SK-N-SH (cell line): ENCODE data around the gene CEBPG. TPM values are rescaled to one million over a fixed set of nuclear protein-coding genes. Genes with fewer than 3 reads are reported as not detected.

ENCODE experiments used
- CTCF ChIA-PET: fragments of 300-600, 350-600 bp; formaldehyde crosslinking; extraction: SDS; loops from one replicate; lab custom pipeline; 2021; lab: Yijun Ruan, JAX
- POLR2A ChIA-PET: fragments of 350-600 bp; sonication (Branson Sonifier 250); formaldehyde crosslinking; extraction: SDS; loops from one replicate; lab custom pipeline; 2020; ENCODE audit warnings: antibody characterized with exemption, inconsistent platforms; lab: Yijun Ruan, JAX
- DNase-seq: peaks from one replicate; pipeline ENCODE4 v3.0.0; 2012
- H2AFZ ChIP-seq: fragments of 200-600 bp; sonication (generic); 2 replicates; pipeline ENCODE4 v1.8.1; 2016; ENCODE audit warnings: antibody characterized with exemption, mild to moderate bottlenecking, low read depth
- H3F3A ChIP-seq: fragments of 200-600 bp; sonication (generic); replicated peaks from 2 replicates; pipeline ENCODE3; 2016; ENCODE audit warnings: antibody characterized with exemption, mild to moderate bottlenecking; ENCODE audit not compliant: insufficient read depth
- H3K27ac ChIP-seq, 2 experiments: fragments of 200-500 bp in 1 of 2; fragments of 200-600 bp in 1 of 2; sonication (Bioruptor generic) in 1 of 2; sonication (generic), shearing (Covaris generic) in 1 of 2; 2 replicates each; pipeline versions ENCODE4 v1.5.1 to v1.6.1; 2014 to 2016; ENCODE audit warnings: low read depth in 2 of 2, inconsistent platforms in 1 of 2, low read length in 1 of 2, mild to moderate bottlenecking in 1 of 2, mixed read lengths in 1 of 2
- H3K27me3 ChIP-seq: fragments of 200-600 bp; sonication (generic), shearing (Covaris generic); 2 replicates; pipeline ENCODE4 v1.6.1; 2016; ENCODE audit warnings: mixed run types; ENCODE audit not compliant: insufficient read depth
- H3K36me3 ChIP-seq, 2 experiments: fragments of 200-500 bp in 1 of 2; fragments of 200-600 bp in 1 of 2; sonication (Bioruptor generic) in 1 of 2; sonication (generic) in 1 of 2; replicated peaks in 1 of 2; 2 replicates each; pipeline versions ENCODE3 to v1.5.1; 2014 to 2016; ENCODE audit warnings: low read length in 1 of 2, mild to moderate bottlenecking in 1 of 2; ENCODE audit not compliant: insufficient read depth in 2 of 2, control insufficient read depth in 1 of 2
- H3K4me1 ChIP-seq, 2 experiments: fragments of 200-500 bp in 1 of 2; fragments of 200-600 bp in 1 of 2; sonication (Bioruptor generic) in 1 of 2; sonication (generic), shearing (Covaris generic) in 1 of 2; 2 replicates each; pipeline versions ENCODE4 v1.5.1 to v1.6.1; 2014 to 2016; ENCODE audit warnings: low read depth in 1 of 2, low read length in 1 of 2, mixed run types in 1 of 2; ENCODE audit not compliant: insufficient read depth in 2 of 2, control insufficient read depth in 1 of 2
- H3K4me2 ChIP-seq: fragments of 200-600 bp; sonication (generic), shearing (Covaris generic); 2 replicates; pipeline ENCODE4 v1.6.1; 2017; ENCODE audit warnings: mixed run types
- H3K4me3 ChIP-seq, 2 experiments: fragments of 200-500 bp in 1 of 2; fragments of 200-600 bp in 1 of 2; sonication (Bioruptor generic) in 1 of 2; sonication (generic), shearing (Covaris generic) in 1 of 2; 2 replicates each; pipeline versions ENCODE4 v1.5.1 to v1.8.1; 2014 to 2016; ENCODE audit warnings: low read depth in 2 of 2, inconsistent platforms in 1 of 2, low read length in 1 of 2, mild to moderate bottlenecking in 1 of 2, mixed read lengths in 1 of 2, moderate library complexity in 1 of 2
- H3K79me2 ChIP-seq: fragments of 200-600 bp; sonication (generic); 2 replicates; pipeline ENCODE4 v1.8.1; 2017; ENCODE audit warnings: mild to moderate bottlenecking; ENCODE audit not compliant: insufficient read depth
- H3K9ac ChIP-seq: fragments of 200-600 bp; sonication (generic); 2 replicates; pipeline ENCODE4 v1.6.1; 2017; ENCODE audit warnings: mixed run types
- H3K9me2 ChIP-seq: fragments of 200-600 bp; sonication (generic); 2 replicates; pipeline ENCODE4 v1.6.1; 2017; ENCODE audit warnings: mixed run types
- H3K9me3 ChIP-seq: fragments of 200-600 bp; sonication (generic); 2 replicates; pipeline ENCODE4 v1.6.1; 2017; ENCODE audit warnings: mixed run types, mild to moderate bottlenecking, moderate library complexity
- H4K20me1 ChIP-seq: fragments of 200-600 bp; sonication (generic); 2 replicates; pipeline ENCODE4 v1.6.1; 2017; ENCODE audit warnings: mild to moderate bottlenecking, mixed run types; ENCODE audit not compliant: insufficient read depth
- EP300 ChIP-seq, 2 experiments: IDR thresholded peaks; 2 replicates each; pipeline versions ENCODE4 v1.4.0 to v1.6.1; 2012; ENCODE audit warnings: borderline replicate concordance in 1 of 2, low read depth in 1 of 2, low read length in 1 of 2
- EZH2phosphoT487 ChIP-seq: fragments of 200-600 bp; sonication (generic); IDR thresholded peaks from 2 replicates; pipeline ENCODE4 v1.6.1; 2017; ENCODE audit warnings: low read depth, mixed run types, mild to moderate bottlenecking, antibody characterized with exemption, moderate library complexity, borderline replicate concordance
- FOSL2 ChIP-seq: IDR thresholded peaks from 2 replicates; pipeline ENCODE4 v1.4.0; 2012; ENCODE audit warnings: low read depth, mild to moderate bottlenecking, moderate library complexity, borderline replicate concordance
- FOXM1 ChIP-seq: IDR thresholded peaks from 2 replicates; pipeline ENCODE4 v1.4.0; 2012; ENCODE audit warnings: low read depth, mild to moderate bottlenecking
- GATA2 ChIP-seq: sonication (generic); formaldehyde crosslinking; IDR thresholded peaks from 2 replicates; pipeline ENCODE4 v1.5.0; 2020; ENCODE audit warnings: mild to moderate bottlenecking, missing genetic modification reagents
- IRF3 ChIP-seq: fragments of 150-350 bp; IDR thresholded peaks from 2 replicates; pipeline ENCODE4 v1.6.1; 2016; ENCODE audit warnings: mild to moderate bottlenecking, low read depth, low read length
- NFIC ChIP-seq: IDR thresholded peaks from 2 replicates; pipeline ENCODE4 v1.4.0; 2012; ENCODE audit warnings: borderline replicate concordance
- NRF1 ChIP-seq: IDR thresholded peaks from 2 replicates; pipeline ENCODE4 v1.6.1; 2012; ENCODE audit warnings: low read depth, mild to moderate bottlenecking, low read length
- POLR2AphosphoS5 ChIP-seq: IDR thresholded peaks from 2 replicates; pipeline ENCODE4 v1.6.1; 2012; ENCODE audit warnings: low read depth, low read length
- RAD21 ChIP-seq: IDR thresholded peaks from 2 replicates; pipeline ENCODE4 v1.6.1; 2012; ENCODE audit warnings: mild to moderate bottlenecking, low read length
- RCOR1 ChIP-seq: fragments of 150-350 bp; IDR thresholded peaks from 2 replicates; pipeline ENCODE4 v1.6.1; 2017; ENCODE audit warnings: antibody characterized with exemption, low read length
- SIN3A ChIP-seq: IDR thresholded peaks from 2 replicates; pipeline ENCODE4 v1.6.1; 2012; ENCODE audit warnings: low read depth, mild to moderate bottlenecking, low read length, moderate library complexity, borderline replicate concordance
- SMC3 ChIP-seq: IDR thresholded peaks from 2 replicates; pipeline ENCODE4 v1.6.1; 2012; ENCODE audit warnings: low read depth, low read length, improper control_type of control experiment
- USF1 ChIP-seq: IDR thresholded peaks from 2 replicates; pipeline ENCODE4 v1.4.0; 2012; ENCODE audit warnings: low read depth, borderline replicate concordance
- WGBS: methylation state at CpG from one replicate; pipeline ENCODE4 v1.1.6; 2017; ENCODE audit warnings: low lambda C conversion rate; 5-methylcytosine and 5-hydroxymethylcytosine counted together
- polyA plus RNA-seq, 3 experiments: library from polyadenylated mRNA; depleted of rRNA; stranded (reverse); fragments of >200 nt; gene quantifications; 2 replicates each; pipeline ENCODE4 v1.2.3, GENCODE V29; 2012
- TF ChIP-seq, protein P1 (sequence below): IDR thresholded peaks from 2 replicates; pipeline ENCODE4; 2012
- TF ChIP-seq, protein P2 (sequence below): IDR thresholded peaks from 2 replicates; pipeline ENCODE4 v1.4.0; 2012; ENCODE audit warnings: low read depth, borderline replicate concordance
- TF ChIP-seq, protein P3 (sequence below): fragments of 200-600 bp; sonication (generic); IDR thresholded peaks from 2 replicates; pipeline ENCODE4 v1.6.1; 2017; ENCODE audit warnings: antibody characterized with exemption, mild to moderate bottlenecking, moderate library complexity
- TF ChIP-seq, protein P4 (sequence below): fragments of 150-350 bp; IDR thresholded peaks from 2 replicates; pipeline ENCODE4 v1.6.1; 2017; ENCODE audit warnings: antibody characterized with exemption, low read length, low read depth, borderline replicate concordance

Gene CEBPG
- polyA plus RNA-seq, 1 of the 3 experiments (the other 2 are of a cell fraction): 9.1 TPM

- ChIA-PET POLR2A (no interaction called here), CTCF (interaction anchor here (1.0 kb wide), 1 partner anchor 25 kb away, joined by 5 read pairs; no protein-coding TSS in a partner anchor)
- DNase-seq: no peak
- Histone ChIP-seq H3K36me3 (no peaks in the 10 kb centered on the region), H3K4me2 (no peak overlapping the region), H4K20me1 (no peaks in the 10 kb centered on the region), H3K9me3 (no peaks in the 10 kb centered on the region), H3K27me3 (peaks cover 13% of the 10 kb centered on the region), H3K9ac (no peak overlapping the region), H3K4me3 (no peak overlapping the region), H2AFZ (no peak overlapping the region), H3K27ac (no peak overlapping the region), H3F3A (peaks cover 7% of the 10 kb centered on the region), H3K79me2 (no peaks in the 10 kb centered on the region), H3K9me2 (no peaks in the 10 kb centered on the region), H3K4me1 (no peaks in the 10 kb centered on the region)
- 57% methylated on average over 5 of the region's 5 CpGs for WGBS
- no peak for TF ChIP-seq EZH2phosphoT487
- TF ChIP-seq NRF1: no peak
- TF ChIP-seq, protein P1, sequence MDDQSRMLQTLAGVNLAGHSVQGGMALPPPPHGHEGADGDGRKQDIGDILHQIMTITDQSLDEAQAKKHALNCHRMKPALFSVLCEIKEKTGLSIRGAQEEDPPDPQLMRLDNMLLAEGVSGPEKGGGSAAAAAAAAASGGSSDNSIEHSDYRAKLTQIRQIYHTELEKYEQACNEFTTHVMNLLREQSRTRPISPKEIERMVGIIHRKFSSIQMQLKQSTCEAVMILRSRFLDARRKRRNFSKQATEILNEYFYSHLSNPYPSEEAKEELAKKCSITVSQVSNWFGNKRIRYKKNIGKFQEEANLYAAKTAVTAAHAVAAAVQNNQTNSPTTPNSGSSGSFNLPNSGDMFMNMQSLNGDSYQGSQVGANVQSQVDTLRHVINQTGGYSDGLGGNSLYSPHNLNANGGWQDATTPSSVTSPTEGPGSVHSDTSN: no peak
- no peak for TF ChIP-seq GATA2 (CRISPR knock-in tag)
- TF ChIP-seq FOSL2: no peak
- TF ChIP-seq, protein P2, sequence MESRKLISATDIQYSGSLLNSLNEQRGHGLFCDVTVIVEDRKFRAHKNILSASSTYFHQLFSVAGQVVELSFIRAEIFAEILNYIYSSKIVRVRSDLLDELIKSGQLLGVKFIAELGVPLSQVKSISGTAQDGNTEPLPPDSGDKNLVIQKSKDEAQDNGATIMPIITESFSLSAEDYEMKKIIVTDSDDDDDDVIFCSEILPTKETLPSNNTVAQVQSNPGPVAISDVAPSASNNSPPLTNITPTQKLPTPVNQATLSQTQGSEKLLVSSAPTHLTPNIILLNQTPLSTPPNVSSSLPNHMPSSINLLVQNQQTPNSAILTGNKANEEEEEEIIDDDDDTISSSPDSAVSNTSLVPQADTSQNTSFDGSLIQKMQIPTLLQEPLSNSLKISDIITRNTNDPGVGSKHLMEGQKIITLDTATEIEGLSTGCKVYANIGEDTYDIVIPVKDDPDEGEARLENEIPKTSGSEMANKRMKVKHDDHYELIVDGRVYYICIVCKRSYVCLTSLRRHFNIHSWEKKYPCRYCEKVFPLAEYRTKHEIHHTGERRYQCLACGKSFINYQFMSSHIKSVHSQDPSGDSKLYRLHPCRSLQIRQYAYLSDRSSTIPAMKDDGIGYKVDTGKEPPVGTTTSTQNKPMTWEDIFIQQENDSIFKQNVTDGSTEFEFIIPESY: no peak
- no peak for TF ChIP-seq RAD21
- TF ChIP-seq IRF3: no peak
- no peak for TF ChIP-seq USF1
- no peak for TF ChIP-seq SIN3A
- no peak for TF ChIP-seq SMC3
- no peak for TF ChIP-seq EP300 (IDR thresholded peaks at IDR 0.05; ENCODE audit: borderline replicate concordance in 1 of 2, low read depth in 1 of 2, low read length in 1 of 2)
- TF ChIP-seq FOXM1: no peak
- TF ChIP-seq, protein P3, sequence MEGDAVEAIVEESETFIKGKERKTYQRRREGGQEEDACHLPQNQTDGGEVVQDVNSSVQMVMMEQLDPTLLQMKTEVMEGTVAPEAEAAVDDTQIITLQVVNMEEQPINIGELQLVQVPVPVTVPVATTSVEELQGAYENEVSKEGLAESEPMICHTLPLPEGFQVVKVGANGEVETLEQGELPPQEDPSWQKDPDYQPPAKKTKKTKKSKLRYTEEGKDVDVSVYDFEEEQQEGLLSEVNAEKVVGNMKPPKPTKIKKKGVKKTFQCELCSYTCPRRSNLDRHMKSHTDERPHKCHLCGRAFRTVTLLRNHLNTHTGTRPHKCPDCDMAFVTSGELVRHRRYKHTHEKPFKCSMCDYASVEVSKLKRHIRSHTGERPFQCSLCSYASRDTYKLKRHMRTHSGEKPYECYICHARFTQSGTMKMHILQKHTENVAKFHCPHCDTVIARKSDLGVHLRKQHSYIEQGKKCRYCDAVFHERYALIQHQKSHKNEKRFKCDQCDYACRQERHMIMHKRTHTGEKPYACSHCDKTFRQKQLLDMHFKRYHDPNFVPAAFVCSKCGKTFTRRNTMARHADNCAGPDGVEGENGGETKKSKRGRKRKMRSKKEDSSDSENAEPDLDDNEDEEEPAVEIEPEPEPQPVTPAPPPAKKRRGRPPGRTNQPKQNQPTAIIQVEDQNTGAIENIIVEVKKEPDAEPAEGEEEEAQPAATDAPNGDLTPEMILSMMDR: no peak
- no peak for TF ChIP-seq NFIC
- TF ChIP-seq POLR2AphosphoS5: no peak
- TF ChIP-seq RCOR1: no peak
- TF ChIP-seq, protein P4, sequence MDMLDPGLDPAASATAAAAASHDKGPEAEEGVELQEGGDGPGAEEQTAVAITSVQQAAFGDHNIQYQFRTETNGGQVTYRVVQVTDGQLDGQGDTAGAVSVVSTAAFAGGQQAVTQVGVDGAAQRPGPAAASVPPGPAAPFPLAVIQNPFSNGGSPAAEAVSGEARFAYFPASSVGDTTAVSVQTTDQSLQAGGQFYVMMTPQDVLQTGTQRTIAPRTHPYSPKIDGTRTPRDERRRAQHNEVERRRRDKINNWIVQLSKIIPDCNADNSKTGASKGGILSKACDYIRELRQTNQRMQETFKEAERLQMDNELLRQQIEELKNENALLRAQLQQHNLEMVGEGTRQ: no peak
Observed at GRCh38 chr19:33366897-33367296, 6.6 kb upstream of the CEBPG start.
